GM12801 (cell line): ENCODE data around the gene CNTNAP1.

Source experiments
- TF ChIP-seq, protein P1 (sequence below): IDR thresholded peaks from one replicate; pipeline ENCODE4 v1.5.1; 2011; ENCODE audit warnings: control low read depth; ENCODE audit not compliant: insufficient read length; ENCODE audit errors: extremely low read depth

CNTNAP1 gene

DNA sequence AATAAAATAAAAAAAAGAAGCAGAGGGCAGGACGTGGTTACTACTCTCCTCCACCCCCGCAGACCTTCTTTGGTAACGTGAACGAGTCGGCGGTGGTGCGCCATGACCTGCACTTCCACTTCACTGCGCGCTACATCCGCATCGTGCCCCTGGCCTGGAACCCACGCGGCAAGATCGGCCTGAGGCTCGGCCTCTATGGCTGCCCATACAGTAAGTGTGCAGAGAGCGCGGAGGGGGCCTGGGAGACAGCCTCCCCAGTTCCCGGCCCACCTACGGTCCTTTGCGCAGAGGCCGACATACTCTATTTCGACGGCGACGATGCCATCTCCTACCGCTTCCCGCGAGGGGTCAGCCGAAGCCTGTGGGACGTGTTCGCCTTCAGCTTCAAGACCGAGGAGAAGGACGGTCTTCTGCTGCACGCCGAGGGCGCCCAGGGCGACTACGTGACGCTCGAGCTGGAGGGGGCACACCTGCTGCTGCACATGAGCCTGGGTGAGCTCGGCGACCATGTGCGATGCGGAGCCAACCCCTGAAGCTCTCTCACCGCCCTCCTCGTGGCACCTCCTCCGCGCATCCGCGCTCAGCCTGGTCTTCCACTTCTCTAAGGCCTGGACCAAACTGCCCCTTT, 2.7 kb downstream of the CNTNAP1 start:
- TF ChIP-seq, protein P1, sequence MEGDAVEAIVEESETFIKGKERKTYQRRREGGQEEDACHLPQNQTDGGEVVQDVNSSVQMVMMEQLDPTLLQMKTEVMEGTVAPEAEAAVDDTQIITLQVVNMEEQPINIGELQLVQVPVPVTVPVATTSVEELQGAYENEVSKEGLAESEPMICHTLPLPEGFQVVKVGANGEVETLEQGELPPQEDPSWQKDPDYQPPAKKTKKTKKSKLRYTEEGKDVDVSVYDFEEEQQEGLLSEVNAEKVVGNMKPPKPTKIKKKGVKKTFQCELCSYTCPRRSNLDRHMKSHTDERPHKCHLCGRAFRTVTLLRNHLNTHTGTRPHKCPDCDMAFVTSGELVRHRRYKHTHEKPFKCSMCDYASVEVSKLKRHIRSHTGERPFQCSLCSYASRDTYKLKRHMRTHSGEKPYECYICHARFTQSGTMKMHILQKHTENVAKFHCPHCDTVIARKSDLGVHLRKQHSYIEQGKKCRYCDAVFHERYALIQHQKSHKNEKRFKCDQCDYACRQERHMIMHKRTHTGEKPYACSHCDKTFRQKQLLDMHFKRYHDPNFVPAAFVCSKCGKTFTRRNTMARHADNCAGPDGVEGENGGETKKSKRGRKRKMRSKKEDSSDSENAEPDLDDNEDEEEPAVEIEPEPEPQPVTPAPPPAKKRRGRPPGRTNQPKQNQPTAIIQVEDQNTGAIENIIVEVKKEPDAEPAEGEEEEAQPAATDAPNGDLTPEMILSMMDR: no peak

DNA sequence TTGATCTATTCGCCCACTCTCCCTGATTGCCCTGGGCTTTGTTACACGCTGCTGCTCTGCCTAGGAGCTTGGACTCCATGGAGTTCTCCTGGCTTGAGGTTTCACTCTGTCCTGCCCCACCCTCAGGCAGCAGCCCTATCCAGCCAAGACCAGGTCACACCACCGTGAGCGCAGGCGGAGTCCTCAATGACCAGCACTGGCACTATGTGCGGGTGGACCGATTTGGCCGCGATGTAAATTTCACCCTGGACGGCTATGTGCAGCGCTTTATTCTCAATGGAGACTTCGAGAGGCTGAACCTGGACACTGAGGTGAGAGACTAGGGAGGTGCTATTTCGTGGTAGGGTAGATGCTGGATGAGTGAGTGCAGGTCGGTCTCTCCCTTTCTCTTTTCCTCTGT, 3.5 kb downstream of the CNTNAP1 start:
- TF ChIP-seq, protein P1: no peak

DNA sequence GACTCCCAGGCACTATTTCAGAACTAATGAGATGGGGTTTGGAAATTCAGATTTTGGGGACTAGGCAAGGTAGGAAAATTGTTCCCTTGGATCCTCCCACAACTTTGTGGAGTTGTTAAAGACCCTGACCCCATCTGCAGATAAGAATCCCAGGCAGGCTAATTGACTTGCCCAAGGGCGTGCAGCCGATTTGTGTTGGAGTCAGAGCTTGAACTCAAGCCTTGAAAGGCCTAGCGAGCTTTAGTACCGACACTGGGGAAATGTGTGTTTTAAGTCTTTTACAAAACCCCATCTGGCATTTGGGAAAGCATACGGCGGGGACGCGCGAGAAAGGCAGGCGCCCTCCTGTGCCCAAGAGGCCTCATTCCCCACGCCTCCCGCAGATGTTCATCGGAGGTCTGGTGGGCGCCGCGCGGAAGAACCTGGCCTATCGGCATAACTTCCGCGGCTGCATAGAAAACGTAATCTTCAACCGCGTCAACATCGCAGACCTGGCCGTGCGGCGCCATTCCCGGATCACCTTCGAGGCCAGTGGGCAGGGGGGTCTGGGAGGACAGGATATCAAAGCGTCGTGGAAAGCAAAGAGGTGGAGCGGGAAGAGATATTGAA, 4.3 kb downstream of the CNTNAP1 start:
- TF ChIP-seq, protein P1: no peak

DNA sequence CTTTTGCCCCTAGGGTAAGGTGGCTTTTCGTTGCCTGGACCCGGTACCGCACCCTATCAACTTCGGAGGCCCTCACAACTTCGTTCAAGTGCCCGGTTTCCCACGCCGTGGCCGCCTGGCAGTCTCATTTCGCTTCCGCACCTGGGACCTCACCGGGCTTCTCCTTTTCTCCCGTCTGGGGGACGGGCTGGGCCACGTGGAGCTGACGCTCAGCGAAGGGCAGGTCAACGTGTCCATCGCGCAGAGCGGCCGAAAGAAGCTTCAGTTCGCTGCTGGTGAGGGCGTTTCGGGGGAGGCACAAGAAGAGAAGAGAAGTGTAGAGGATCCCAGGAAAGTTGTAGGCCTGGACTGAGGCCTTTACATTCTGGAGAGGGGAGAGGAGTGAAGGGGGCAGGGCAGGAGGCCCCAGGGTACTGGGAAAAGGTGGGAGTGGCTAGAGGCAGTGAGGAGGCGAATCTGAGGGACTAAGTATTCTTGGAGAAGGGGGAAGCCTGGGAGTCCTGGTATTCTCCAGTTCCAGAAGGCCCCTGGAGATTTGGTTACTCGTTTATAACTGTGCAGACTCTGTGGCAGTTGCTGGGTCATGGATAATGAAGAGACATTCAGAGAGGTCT, 5.5 kb downstream of the CNTNAP1 start:
- TF ChIP-seq, protein P1: no peak

DNA sequence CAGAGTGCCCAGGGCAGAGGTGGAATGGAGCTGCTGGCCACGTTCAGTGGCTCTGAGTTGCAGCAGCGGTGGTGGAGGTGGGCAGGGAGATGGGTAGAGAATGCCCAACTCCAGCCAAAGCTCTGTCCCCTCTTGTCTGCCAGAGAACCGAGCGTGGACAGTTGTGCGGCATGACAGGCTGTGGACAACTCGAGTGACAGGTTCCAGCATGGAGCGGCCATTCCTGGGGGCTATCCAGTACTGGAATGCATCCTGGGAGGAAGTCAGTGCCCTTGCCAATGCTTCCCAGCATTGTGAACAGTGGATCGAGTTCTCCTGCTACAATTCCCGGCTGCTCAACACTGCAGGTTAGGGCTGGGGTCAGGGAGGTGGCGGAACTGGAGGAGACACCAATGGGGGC, 8.3 kb downstream of the CNTNAP1 start:
- TF ChIP-seq, protein P1: no peak

DNA sequence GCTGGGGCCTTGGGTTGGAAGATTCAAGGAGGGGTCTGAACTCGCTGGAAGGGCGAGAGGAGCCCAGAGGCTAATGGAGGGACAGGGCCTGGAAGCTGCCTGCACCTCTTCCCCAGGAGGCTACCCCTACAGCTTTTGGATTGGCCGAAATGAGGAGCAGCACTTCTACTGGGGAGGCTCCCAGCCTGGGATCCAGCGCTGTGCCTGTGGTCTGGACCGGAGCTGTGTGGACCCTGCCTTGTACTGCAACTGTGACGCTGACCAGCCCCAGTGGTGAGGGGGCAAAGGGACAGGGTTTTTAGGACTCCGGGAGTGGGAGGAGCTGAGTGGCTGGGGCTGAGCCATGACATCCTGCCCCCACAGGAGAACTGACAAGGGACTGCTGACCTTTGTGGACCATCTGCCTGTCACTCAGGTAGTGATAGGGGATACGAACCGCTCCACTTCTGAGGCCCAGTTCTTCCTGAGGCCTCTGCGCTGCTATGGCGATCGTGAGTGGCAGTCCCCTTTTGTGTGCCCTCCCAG, 8.8 kb downstream of the CNTNAP1 start:
- TF ChIP-seq, protein P1: no peak

DNA sequence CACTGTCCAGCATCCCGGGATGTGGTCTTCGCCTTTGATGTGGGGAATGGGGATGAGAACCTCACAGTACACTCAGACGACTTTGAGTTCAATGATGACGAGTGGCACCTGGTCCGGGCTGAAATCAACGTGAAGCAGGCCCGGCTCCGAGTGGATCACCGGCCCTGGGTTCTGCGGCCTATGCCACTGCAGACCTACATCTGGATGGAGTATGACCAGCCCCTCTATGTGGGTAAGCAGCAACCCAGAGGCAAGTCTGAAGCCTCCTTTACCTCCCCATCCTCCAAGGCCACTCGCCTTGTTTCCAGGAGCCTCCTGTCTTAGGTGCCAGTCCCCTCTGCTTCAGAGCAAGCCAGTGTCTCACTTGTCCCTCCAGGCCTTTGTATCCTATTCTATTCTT, 10.2 kb downstream of the CNTNAP1 start:
- TF ChIP-seq, protein P1: no peak
